Measurements from ENCODE around the gene PLD1. TPM values are rescaled to one million over a fixed set of nuclear protein-coding genes. Genes with fewer than 3 reads are reported as not detected.
"Not testable (repeated sequence)": the region's sequence is repeated elsewhere in the genome, so short reads cannot be mapped to it uniquely, and the experiment has no call there.

Gene PLD1
- total RNA-seq, 2 donors from 2014 or later = 9.5 to 15.9 TPM

- H3K36me3 ChIP-seq (ENCODE audit: control insufficient read depth, insufficient read depth, low read length) = no peaks in the 10 kb centered on the region
- no peaks in the 10 kb centered on the region for H3K36me3 Mint-ChIP-seq (ENCODE audit: low read depth)
- H3K4me3 ChIP-seq (ENCODE audit: low read length) = no peak overlapping the region
- H3K27me3 Mint-ChIP-seq (ENCODE audit: insufficient read depth) = peaks cover 5% of the 10 kb centered on the region
- no peak for TF ChIP-seq CTCF (conservative IDR thresholded peaks at IDR 0.05)
- H3K27ac Mint-ChIP-seq = no peak overlapping the region
- no peak overlapping the region for H3K27ac ChIP-seq (ENCODE audit: low read depth, low read length)
- peaks cover 14% of the 10 kb centered on the region for H3K4me1 Mint-ChIP-seq
- peaks cover 3% of the 10 kb centered on the region for H3K4me1 ChIP-seq (ENCODE audit: control insufficient read depth, insufficient read depth, low read length)
- peaks cover 3% of the 10 kb centered on the region for H3K27me3 ChIP-seq (ENCODE audit: control insufficient read depth, insufficient read depth, low read length, poor library complexity, severe bottlenecking)
- H3K9ac ChIP-seq (ENCODE audit: extremely low read depth, low read length, poor library complexity, severe bottlenecking) = no peak overlapping the region
- 67 to 100% methylated on average over 1 to 2 of the region's 2 CpGs for WGBS, 2 experiments (ENCODE audit: insufficient coverage in 1 of 2, insufficient read length in 1 of 2)
- peaks cover under 1% of the 10 kb centered on the region for H3K9me3 Mint-ChIP-seq
- no peaks in the 10 kb centered on the region for H3K9me3 ChIP-seq (ENCODE audit: control insufficient read depth, low read length)
- H3K4me3 Mint-ChIP-seq = no peak overlapping the region
- no peak for DNase-seq
These were observed 244.7 kb downstream of the PLD1 start for GRCh38 chr3:171565481-171566058.

DNA sequence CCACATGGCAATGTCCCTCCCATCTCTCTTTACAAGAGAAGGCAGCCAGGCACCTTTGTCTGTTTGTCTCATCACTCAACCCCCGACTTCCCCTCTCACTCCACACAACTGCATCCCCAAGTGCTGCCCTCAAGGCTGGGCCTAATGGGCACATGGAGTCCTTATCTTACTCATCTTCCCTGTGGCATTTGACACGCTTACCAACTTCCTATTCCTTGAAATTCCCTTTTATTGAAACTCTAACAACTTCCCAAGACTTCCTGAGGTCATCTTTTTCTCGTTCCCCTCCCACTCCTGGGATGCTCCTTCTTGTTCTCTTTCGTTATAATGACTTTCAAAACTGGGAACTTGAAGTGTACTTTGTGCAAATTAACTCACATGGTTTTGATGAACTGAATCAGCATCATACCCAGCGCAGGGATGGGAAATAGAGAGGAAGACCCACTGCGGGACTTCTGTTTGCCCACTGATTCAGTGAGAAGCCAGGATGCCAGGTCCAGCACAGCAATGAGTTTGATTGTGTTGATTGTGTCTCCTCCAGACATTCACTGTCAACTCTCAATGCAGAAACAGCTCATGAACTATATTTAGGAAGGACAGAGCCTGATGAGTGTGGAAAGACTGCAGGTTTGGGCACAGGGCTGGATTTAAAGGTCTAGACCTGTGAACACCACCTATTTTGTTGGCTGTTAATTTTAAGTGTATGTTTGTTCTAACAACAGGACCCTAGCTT is 245.4 kb downstream of the PLD1 start:
- Histone ChIP-seq H3K27me3 (ENCODE audit: control insufficient read depth, insufficient read depth, low read length, poor library complexity, severe bottlenecking) (peaks cover 3% of the 10 kb centered on the region), H3K27ac (ENCODE audit: low read depth, low read length) (no peak overlapping the region), H3K9ac (ENCODE audit: extremely low read depth, low read length, poor library complexity, severe bottlenecking) (no peak overlapping the region), H3K4me3 (ENCODE audit: low read length) (no peak overlapping the region), H3K9me3 (ENCODE audit: control insufficient read depth, low read length) (no peaks in the 10 kb centered on the region), H3K36me3 (ENCODE audit: control insufficient read depth, insufficient read depth, low read length) (no peaks in the 10 kb centered on the region), H3K4me1 (ENCODE audit: control insufficient read depth, insufficient read depth, low read length) (peaks cover 3% of the 10 kb centered on the region)
- peaks cover 5% of the 10 kb centered on the region for H3K27me3 Mint-ChIP-seq (ENCODE audit: insufficient read depth)
- no peaks in the 10 kb centered on the region for H3K36me3 Mint-ChIP-seq (ENCODE audit: low read depth)
- no peaks in the 10 kb centered on the region for H3K9me3 Mint-ChIP-seq
- H3K27ac Mint-ChIP-seq = no peak overlapping the region
- no peak for DNase-seq
- TF ChIP-seq CTCF (conservative IDR thresholded peaks at IDR 0.05) = no peak
- WGBS, 2 experiments (ENCODE audit: insufficient coverage in 1 of 2, insufficient read length in 1 of 2) = 90 to 97% methylated on average over 6 of the region's 6 CpGs
- peaks cover 14% of the 10 kb centered on the region for H3K4me1 Mint-ChIP-seq
- H3K4me3 Mint-ChIP-seq = no peak overlapping the region

- peak; percentile 71 for DNase-seq
- Histone ChIP-seq H3K4me1 (ENCODE audit: control insufficient read depth, insufficient read depth, low read length) (peaks cover 3% of the 10 kb centered on the region), H3K9ac (ENCODE audit: extremely low read depth, low read length, poor library complexity, severe bottlenecking) (no peak overlapping the region), H3K4me3 (ENCODE audit: low read length) (no peak overlapping the region), H3K27me3 (ENCODE audit: control insufficient read depth, insufficient read depth, low read length, poor library complexity, severe bottlenecking) (peaks cover 3% of the 10 kb centered on the region), H3K36me3 (ENCODE audit: control insufficient read depth, insufficient read depth, low read length) (no peaks in the 10 kb centered on the region), H3K27ac (ENCODE audit: low read depth, low read length) (no peak overlapping the region), H3K9me3 (ENCODE audit: control insufficient read depth, low read length) (no peaks in the 10 kb centered on the region)
- Mint-ChIP-seq H3K4me1 (peaks cover 14% of the 10 kb centered on the region), H3K9me3 (no peaks in the 10 kb centered on the region), H3K4me3 (no peak overlapping the region), H3K27me3 (ENCODE audit: insufficient read depth) (peaks cover 5% of the 10 kb centered on the region), H3K27ac (no peak overlapping the region), H3K36me3 (ENCODE audit: low read depth) (no peaks in the 10 kb centered on the region)
- WGBS, 2 experiments (ENCODE audit: insufficient coverage in 1 of 2, insufficient read length in 1 of 2) = 92 to 93% methylated on average over 5 to 6 of the region's 6 CpGs
- peak; percentile 72 for TF ChIP-seq CTCF (conservative IDR thresholded peaks at IDR 0.05)
These were observed 247.0 kb downstream of the PLD1 start for GRCh38 chr3:171563298-171563697.

GRCh38 chr3:171562459-171562858 is 247.8 kb downstream of the PLD1 start:
- not testable (repeated sequence) for DNase-seq; H3K9me3 Mint-ChIP-seq; H3K27me3 Mint-ChIP-seq (ENCODE audit: insufficient read depth); H3K9ac ChIP-seq (ENCODE audit: extremely low read depth, low read length, poor library complexity, severe bottlenecking); H3K36me3 Mint-ChIP-seq (ENCODE audit: low read depth); H3K27ac Mint-ChIP-seq; H3K4me1 ChIP-seq (ENCODE audit: control insufficient read depth, insufficient read depth, low read length); H3K27me3 ChIP-seq (ENCODE audit: control insufficient read depth, insufficient read depth, low read length, poor library complexity, severe bottlenecking); H3K27ac ChIP-seq (ENCODE audit: low read depth, low read length); H3K4me3 Mint-ChIP-seq; H3K36me3 ChIP-seq (ENCODE audit: control insufficient read depth, insufficient read depth, low read length); H3K9me3 ChIP-seq (ENCODE audit: control insufficient read depth, low read length); H3K4me3 ChIP-seq (ENCODE audit: low read length)
- H3K4me1 Mint-ChIP-seq = peaks cover 14% of the 10 kb centered on the region
- no CpG with 5 or more reads among the region's 1 CpG for WGBS, 2 experiments (ENCODE audit: insufficient coverage in 1 of 2, insufficient read length in 1 of 2)

Measured in endodermal cell (in vitro differentiated cells).